ENCODE measurements around the gene NPFF. TPM values are rescaled to one million over a fixed set of nuclear protein-coding genes. Genes with fewer than 3 reads are reported as not detected.

The NPFF gene
- polyA plus RNA-seq, 3 donors: 0.29 TPM; not detected in 2

- WGBS (ENCODE audit: insufficient coverage): 84% methylated on average over 9 of the region's 10 CpGs
- intact Hi-C loops (cut with micrococcal nuclease): loop anchor here in 1 of 2 donors (10.0 kb wide), 1 partner anchor 290 kb away; no protein-coding TSS in a partner anchor
- H3K4me2 ChIP-seq (replicated peaks; ENCODE audit: extremely low read depth, low read length, poor library complexity, severe bottlenecking): no peak overlapping the region
Measured at GRCh38 chr12:53505086-53505485, 2.2 kb downstream of the NPFF start.

GRCh38 chr12:53504004-53504920, 3.0 kb downstream of the NPFF start:
- H4K20me1 ChIP-seq (ENCODE audit: insufficient read depth, low read length): no peaks in the 10 kb centered on the region
- peaks cover 0 to 4% (median 0%) of the 10 kb centered on the region in 3 donors for H3K27me3 Mint-ChIP-seq (ENCODE audit: low read depth in 3 of 3)
- H3K36me3 Mint-ChIP-seq: peaks cover 29 to 47% of the 10 kb centered on the region in 2 donors
- TF ChIP-seq, protein P1, sequence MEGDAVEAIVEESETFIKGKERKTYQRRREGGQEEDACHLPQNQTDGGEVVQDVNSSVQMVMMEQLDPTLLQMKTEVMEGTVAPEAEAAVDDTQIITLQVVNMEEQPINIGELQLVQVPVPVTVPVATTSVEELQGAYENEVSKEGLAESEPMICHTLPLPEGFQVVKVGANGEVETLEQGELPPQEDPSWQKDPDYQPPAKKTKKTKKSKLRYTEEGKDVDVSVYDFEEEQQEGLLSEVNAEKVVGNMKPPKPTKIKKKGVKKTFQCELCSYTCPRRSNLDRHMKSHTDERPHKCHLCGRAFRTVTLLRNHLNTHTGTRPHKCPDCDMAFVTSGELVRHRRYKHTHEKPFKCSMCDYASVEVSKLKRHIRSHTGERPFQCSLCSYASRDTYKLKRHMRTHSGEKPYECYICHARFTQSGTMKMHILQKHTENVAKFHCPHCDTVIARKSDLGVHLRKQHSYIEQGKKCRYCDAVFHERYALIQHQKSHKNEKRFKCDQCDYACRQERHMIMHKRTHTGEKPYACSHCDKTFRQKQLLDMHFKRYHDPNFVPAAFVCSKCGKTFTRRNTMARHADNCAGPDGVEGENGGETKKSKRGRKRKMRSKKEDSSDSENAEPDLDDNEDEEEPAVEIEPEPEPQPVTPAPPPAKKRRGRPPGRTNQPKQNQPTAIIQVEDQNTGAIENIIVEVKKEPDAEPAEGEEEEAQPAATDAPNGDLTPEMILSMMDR (IDR thresholded peaks at IDR 0.05): no peak
- H3K4me1 Mint-ChIP-seq: peaks cover 29% of the 10 kb centered on the region
- no peak overlapping the region for H3K9ac ChIP-seq (ENCODE audit: insufficient read depth, low read length, poor library complexity, severe bottlenecking)
- H3K27ac Mint-ChIP-seq: peak overlapping the region in 3 of 7 donors; percentile 46 to 64 (median 46)
- H3K36me3 ChIP-seq (replicated peaks in 1 of 2; ENCODE audit: control insufficient read depth in 1 of 2, insufficient read depth in 2 of 2, low read length in 2 of 2): peaks cover 33 to 45% of the 10 kb centered on the region in 2 donors
- H3K4me1 ChIP-seq (ENCODE audit: control insufficient read depth in 1 of 2, insufficient read depth in 2 of 2, low read length in 2 of 2): peaks cover 22 to 30% of the 10 kb centered on the region in 2 donors
- WGBS (ENCODE audit: insufficient coverage): 98% methylated on average over 5 of the region's 14 CpGs
- H2AFZ ChIP-seq (ENCODE audit: insufficient read depth, low read depth, low read length, poor library complexity, severe bottlenecking): no peak overlapping the region
- no peak overlapping the region for H3K4me3 ChIP-seq (replicated peaks in 1 of 3; ENCODE audit: low read depth in 2 of 3, low read length in 3 of 3)
- H3K9me3 Mint-ChIP-seq: no peaks in the 10 kb centered on the region
- H3K9me3 ChIP-seq (replicated peaks in 1 of 2; ENCODE audit: control insufficient read depth in 1 of 2, insufficient read depth in 1 of 2, low read length in 2 of 2): no peaks in the 10 kb centered on the region
- H3K4me3 Mint-ChIP-seq: no peak overlapping the region
- no peak for DNase-seq
- H3K27ac ChIP-seq (ENCODE audit: low read depth in 1 of 2, low read length in 2 of 2): peak overlapping the region in 1 of 2 donors; percentile 41
- peaks cover 18% of the 10 kb centered on the region for H3K79me2 ChIP-seq (ENCODE audit: insufficient read depth, low read length)
- intact Hi-C loops (cut with micrococcal nuclease): loop anchor here (5.0 to 10.0 kb wide), 3 partner anchors 52 to 289 kb away; partner anchors contain the start of genes AAAS (in 1 of the 2) and PCBP2 (in 1 of the 2)
- H3K27me3 ChIP-seq (ENCODE audit: control insufficient read depth in 2 of 2, insufficient read depth in 2 of 2, low read length in 2 of 2): no peaks in the 10 kb centered on the region
- H3K4me2 ChIP-seq (replicated peaks; ENCODE audit: extremely low read depth, low read length, poor library complexity, severe bottlenecking): no peak overlapping the region

More at GRCh38 chr12:53505086-53505485, 2.2 kb downstream of the NPFF start:
- Histone ChIP-seq H3K27me3 (ENCODE audit: control insufficient read depth in 2 of 2, insufficient read depth in 2 of 2, low read length in 2 of 2) (no peaks in the 10 kb centered on the region), H3K27ac (ENCODE audit: low read depth in 1 of 2, low read length in 2 of 2) (peak overlapping the region; percentile 4 to 41), H3K4me1 (ENCODE audit: control insufficient read depth in 1 of 2, insufficient read depth in 2 of 2, low read length in 2 of 2) (peaks cover 16 to 23% of the 10 kb centered on the region in 2 donors), H3K9me3 (replicated peaks in 1 of 2; ENCODE audit: control insufficient read depth in 1 of 2, insufficient read depth in 1 of 2, low read length in 2 of 2) (no peaks in the 10 kb centered on the region), H3K36me3 (replicated peaks in 1 of 2; ENCODE audit: control insufficient read depth in 1 of 2, insufficient read depth in 2 of 2, low read length in 2 of 2) (peaks cover 33 to 48% of the 10 kb centered on the region in 2 donors), H3K79me2 (ENCODE audit: insufficient read depth, low read length) (peaks cover 18% of the 10 kb centered on the region), H3K9ac (ENCODE audit: insufficient read depth, low read length, poor library complexity, severe bottlenecking) (no peak overlapping the region), H4K20me1 (ENCODE audit: insufficient read depth, low read length) (no peaks in the 10 kb centered on the region), H2AFZ (ENCODE audit: insufficient read depth, low read depth, low read length, poor library complexity, severe bottlenecking) (no peak overlapping the region), H3K4me3 (replicated peaks in 1 of 3; ENCODE audit: low read depth in 2 of 3, low read length in 3 of 3) (no peak overlapping the region)
- peak overlapping the region in 4 of 7 donors; percentile 59 to 74 (median 62) for H3K27ac Mint-ChIP-seq
- peaks cover 24% of the 10 kb centered on the region for H3K4me1 Mint-ChIP-seq
- no peaks in the 10 kb centered on the region for H3K9me3 Mint-ChIP-seq
- H3K4me3 Mint-ChIP-seq: no peak overlapping the region
- peaks cover 0 to 4% (median 0%) of the 10 kb centered on the region in 3 donors for H3K27me3 Mint-ChIP-seq (ENCODE audit: low read depth in 3 of 3)
- DNase-seq: peak in 1 of 3 donors; percentile 21
- peaks cover 30 to 49% of the 10 kb centered on the region in 2 donors for H3K36me3 Mint-ChIP-seq
- TF ChIP-seq, protein P1 (IDR thresholded peaks at IDR 0.05): no peak

Data from CD14-positive monocyte (primary cell).